VCaP (cell line): ENCODE results near the gene GOSR2.

ENCODE experiments used
- H3K27ac ChIP-seq: fragments of 450-650 bp; 2 replicates; pipeline ENCODE4 v1.5.1; 2017
- CTCF ChIP-seq: fragments of 450-650 bp; conservative IDR thresholded peaks from 2 replicates; pipeline ENCODE4 v1.5.1; 2017; ENCODE audit warnings: mild to moderate bottlenecking, moderate library complexity

Gene GOSR2

GRCh38 chr17:46886310-46886663 is 36.7 kb upstream of the GOSR2 start:
- no peak for TF ChIP-seq CTCF
- H3K27ac ChIP-seq = no peak overlapping the region

- H3K27ac ChIP-seq = no peak overlapping the region
- no peak for TF ChIP-seq CTCF
Observed at GRCh38 chr17:46887717-46888116, 35.2 kb upstream of the GOSR2 start.

DNA sequence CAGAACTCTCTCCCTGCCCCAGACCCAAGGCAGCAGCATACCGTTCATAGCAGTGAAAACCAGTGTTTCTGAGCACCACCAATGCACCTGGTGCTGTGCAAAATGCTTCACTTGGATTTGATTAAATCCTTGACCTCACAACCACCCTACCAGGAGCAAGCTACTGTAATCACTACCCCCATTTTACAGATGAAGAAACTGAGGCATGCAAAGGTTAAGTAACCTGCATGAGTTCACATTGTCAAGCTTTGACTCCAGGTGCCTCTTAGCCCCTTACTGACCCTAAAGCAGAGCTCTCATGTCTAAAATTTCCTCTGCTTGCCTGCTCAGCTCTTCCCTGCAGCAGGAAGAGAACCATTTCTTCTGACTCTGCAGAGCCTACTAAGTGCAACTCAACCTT is 34.2 kb upstream of the GOSR2 start:
- no peak for TF ChIP-seq CTCF
- H3K27ac ChIP-seq = no peak overlapping the region

- no peak for TF ChIP-seq CTCF
- no peak overlapping the region for H3K27ac ChIP-seq
Observed at GRCh38 chr17:46889519-46889918, 33.4 kb upstream of the GOSR2 start.

DNA sequence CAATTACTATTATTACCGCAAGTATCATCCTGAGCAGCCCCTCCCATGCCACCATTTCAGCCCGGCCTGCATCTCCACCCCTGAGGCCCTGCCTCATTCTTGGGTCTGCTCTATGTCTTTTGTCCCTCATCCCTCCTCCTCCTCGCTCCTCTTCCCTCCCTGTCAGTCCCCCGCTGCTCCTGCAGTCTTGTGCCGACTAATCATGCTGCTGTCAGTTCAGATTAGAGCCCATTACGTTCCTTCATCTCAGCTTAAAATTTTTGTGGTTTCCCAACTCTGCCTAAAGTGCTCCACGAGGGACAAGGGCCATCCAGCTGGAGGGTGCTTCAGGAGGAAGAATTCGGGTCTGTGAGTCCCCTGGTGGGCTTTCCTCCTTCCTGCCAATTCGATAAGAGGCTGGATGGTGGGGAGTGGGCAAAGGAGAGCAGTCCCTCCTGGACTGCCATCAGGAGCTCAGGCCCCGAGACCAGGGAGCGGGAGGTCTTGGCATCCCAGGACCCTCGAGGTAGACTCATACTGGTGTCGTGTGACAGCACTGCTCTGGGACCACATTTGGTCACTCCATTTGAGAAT is 32.9 kb upstream of the GOSR2 start:
- no peak for TF ChIP-seq CTCF
- no peak overlapping the region for H3K27ac ChIP-seq

GRCh38 chr17:46890638-46891037 is 32.3 kb upstream of the GOSR2 start:
- H3K27ac ChIP-seq = no peak overlapping the region
- TF ChIP-seq CTCF = no peak

DNA sequence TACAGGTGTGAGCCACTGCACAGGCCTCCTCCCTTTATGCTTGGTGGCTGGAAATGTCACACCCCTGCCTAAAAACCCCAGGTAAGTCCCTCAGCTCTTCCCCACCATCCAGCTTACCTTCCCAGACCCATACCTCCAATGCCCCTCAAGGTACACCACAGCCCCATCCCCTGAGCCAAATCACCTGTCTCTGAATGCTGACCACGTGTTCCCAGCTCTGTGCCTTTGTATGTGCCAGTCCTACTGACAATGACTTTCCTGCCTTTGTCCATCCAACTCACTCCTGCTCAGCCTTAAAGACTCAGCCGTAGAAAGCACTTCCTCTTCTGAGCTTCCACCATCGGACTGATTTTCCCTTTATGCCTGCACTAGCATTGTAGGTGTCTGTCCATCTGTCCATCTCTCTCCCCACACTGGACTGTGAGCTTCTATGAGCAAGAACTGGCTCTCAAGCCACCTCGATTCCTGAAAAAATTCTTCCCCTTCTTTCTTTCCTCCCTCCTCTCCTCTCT is 30.7 kb upstream of the GOSR2 start:
- H3K27ac ChIP-seq = no peak overlapping the region
- TF ChIP-seq CTCF = no peak

GRCh38 chr17:46894024-46894423 is 28.9 kb upstream of the GOSR2 start:
- TF ChIP-seq CTCF = no peak
- H3K27ac ChIP-seq = no peak overlapping the region
